ENCODE results near the gene MIDN.

The MIDN gene

GRCh38 chr19:1250437-1251260, 2.3 kb downstream of the MIDN start:
- H3K4me3 ChIP-seq (ENCODE audit: low read depth, low read length): peak overlapping the region; percentile 80
- no peak for DNase-seq (ENCODE audit: low read depth)
- TF ChIP-seq CTCF (IDR thresholded peaks at IDR 0.05; ENCODE audit: low read depth, low read length, missing control alignments): no peak

GRCh38 chr19:1251330-1252220, 3.2 kb downstream of the MIDN start:
- peak overlapping the region; percentile 80 for H3K4me3 ChIP-seq (ENCODE audit: low read depth, low read length)
- DNase-seq (ENCODE audit: low read depth): no peak
- no peak for TF ChIP-seq CTCF (IDR thresholded peaks at IDR 0.05; ENCODE audit: low read depth, low read length, missing control alignments)

GRCh38 chr19:1252221-1252820, 3.9 kb downstream of the MIDN start:
- peak overlapping the region; percentile 80 for H3K4me3 ChIP-seq (ENCODE audit: low read depth, low read length)
- TF ChIP-seq CTCF (IDR thresholded peaks at IDR 0.05; ENCODE audit: low read depth, low read length, missing control alignments): no peak
- no peak for DNase-seq (ENCODE audit: low read depth)

GRCh38 chr19:1252821-1253513, 4.6 kb downstream of the MIDN start:
- no peak for TF ChIP-seq CTCF (IDR thresholded peaks at IDR 0.05; ENCODE audit: low read depth, low read length, missing control alignments)
- H3K4me3 ChIP-seq (ENCODE audit: low read depth, low read length): peak overlapping the region; percentile 80
- DNase-seq (ENCODE audit: low read depth): no peak

- no peak for DNase-seq (ENCODE audit: low read depth)
- TF ChIP-seq CTCF (IDR thresholded peaks at IDR 0.05; ENCODE audit: low read depth, low read length, missing control alignments): no peak
- H3K4me3 ChIP-seq (ENCODE audit: low read depth, low read length): peak overlapping the region; percentile 80
These were observed 5.2 kb downstream of the MIDN start for GRCh38 chr19:1253514-1254080.

GRCh38 chr19:1254081-1254527, 5.7 kb downstream of the MIDN start:
- no peak for TF ChIP-seq CTCF (IDR thresholded peaks at IDR 0.05; ENCODE audit: low read depth, low read length, missing control alignments)
- H3K4me3 ChIP-seq (ENCODE audit: low read depth, low read length): no peak overlapping the region

More at GRCh38 chr19:1254081-1254527, 5.7 kb downstream of the MIDN start:
- DNase-seq (ENCODE audit: low read depth): no peak
